ENCODE measurements around the gene SUGT1.

- TF ChIP-seq CTCF (IDR thresholded peaks at IDR 0.05; ENCODE audit: low read depth, low read length): no peak
- no peak for TF ChIP-seq POLR2A (IDR thresholded peaks at IDR 0.05; ENCODE audit: extremely low read depth, insufficient read length)
- TF ChIP-seq MAX (IDR thresholded peaks at IDR 0.05; ENCODE audit: low read depth, low read length): no peak
- TF ChIP-seq MYC (IDR thresholded peaks at IDR 0.05; ENCODE audit: low read depth, low read length): no peak
Observed at GRCh38 chr13:52695856-52696255, 43.2 kb downstream of the SUGT1 start.

Data from NB4 (cell line).